ENCODE measurements around the gene ACHE. TPM values are rescaled to one million over a fixed set of nuclear protein-coding genes. Genes with fewer than 3 reads are reported as not detected.

ACHE gene
- total and polyA plus RNA-seq, 2 donors (not counting 1 experiment from before 2014, with no cell fraction given): under 0.01 to 0.07 TPM

DNA sequence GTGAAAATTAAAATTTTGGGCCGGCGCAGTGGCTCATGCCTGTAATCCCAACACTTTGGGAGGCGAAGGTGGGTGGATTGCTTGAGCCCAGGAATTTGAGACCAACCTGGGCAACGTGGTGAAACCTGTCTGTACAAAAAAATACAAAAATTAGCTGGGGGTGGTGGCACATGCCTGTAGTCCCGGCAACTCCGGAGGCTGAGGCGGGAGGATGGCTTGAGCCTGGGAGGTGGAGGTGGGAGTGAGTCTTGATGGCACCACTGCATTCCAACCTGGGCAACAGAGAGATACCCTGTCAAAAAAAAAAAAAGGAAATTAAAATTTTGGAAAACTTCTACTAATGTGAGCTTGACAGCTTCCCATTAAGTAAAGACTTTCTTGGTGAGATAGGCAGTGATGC is 17.7 kb downstream of the ACHE start:
- Histone ChIP-seq H3K36me3 (ENCODE audit: control insufficient read depth, insufficient read depth, low read length) (peaks cover 27% of the 10 kb centered on the region), H3K27me3 (ENCODE audit: control insufficient read depth, insufficient read depth, low read length) (no peaks in the 10 kb centered on the region), H3K4me1 (ENCODE audit: control insufficient read depth, extremely low read depth, insufficient read depth, low read length) (peaks cover 6% of the 10 kb centered on the region), H3K9me3 (ENCODE audit: control insufficient read depth, insufficient read depth, low read depth, low read length) (no peaks in the 10 kb centered on the region), H3K79me2 (ENCODE audit: control insufficient read depth, insufficient read depth, low read length) (peaks cover 70% of the 10 kb centered on the region), H3K27ac (ENCODE audit: insufficient read depth, low read length) (no peak overlapping the region), H4K20me1 (ENCODE audit: control insufficient read depth, extremely low read depth, insufficient read depth, low read length) (no peaks in the 10 kb centered on the region), H3K4me2 (ENCODE audit: extremely low read depth, insufficient read depth, low read length) (no peak overlapping the region), H3K9ac (ENCODE audit: insufficient read depth, low read length) (no peak overlapping the region), H2AFZ (ENCODE audit: low read length) (no peak overlapping the region), H3K4me3 (replicated peaks in 1 of 4; ENCODE audit: control extremely low read depth in 1 of 4, insufficient read depth in 1 of 4, low read depth in 3 of 4, low read length in 4 of 4) (no peak overlapping the region)
- TF ChIP-seq, protein P1, sequence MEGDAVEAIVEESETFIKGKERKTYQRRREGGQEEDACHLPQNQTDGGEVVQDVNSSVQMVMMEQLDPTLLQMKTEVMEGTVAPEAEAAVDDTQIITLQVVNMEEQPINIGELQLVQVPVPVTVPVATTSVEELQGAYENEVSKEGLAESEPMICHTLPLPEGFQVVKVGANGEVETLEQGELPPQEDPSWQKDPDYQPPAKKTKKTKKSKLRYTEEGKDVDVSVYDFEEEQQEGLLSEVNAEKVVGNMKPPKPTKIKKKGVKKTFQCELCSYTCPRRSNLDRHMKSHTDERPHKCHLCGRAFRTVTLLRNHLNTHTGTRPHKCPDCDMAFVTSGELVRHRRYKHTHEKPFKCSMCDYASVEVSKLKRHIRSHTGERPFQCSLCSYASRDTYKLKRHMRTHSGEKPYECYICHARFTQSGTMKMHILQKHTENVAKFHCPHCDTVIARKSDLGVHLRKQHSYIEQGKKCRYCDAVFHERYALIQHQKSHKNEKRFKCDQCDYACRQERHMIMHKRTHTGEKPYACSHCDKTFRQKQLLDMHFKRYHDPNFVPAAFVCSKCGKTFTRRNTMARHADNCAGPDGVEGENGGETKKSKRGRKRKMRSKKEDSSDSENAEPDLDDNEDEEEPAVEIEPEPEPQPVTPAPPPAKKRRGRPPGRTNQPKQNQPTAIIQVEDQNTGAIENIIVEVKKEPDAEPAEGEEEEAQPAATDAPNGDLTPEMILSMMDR (conservative IDR thresholded peaks at IDR 0.05 in 1 of 2, IDR thresholded peaks at IDR 0.05 in 1 of 2; ENCODE audit: low read depth in 1 of 2, low read length in 2 of 2): no peak
- TF ChIP-seq EZH2 (IDR thresholded peaks at IDR 0.05; ENCODE audit: low read length, missing control alignments): no peak
- DNase-seq (ENCODE audit: low read depth in 2 of 2): no peak

- no peaks in the 10 kb centered on the region for H3K27me3 ChIP-seq (ENCODE audit: control insufficient read depth, insufficient read depth, low read length)
- H4K20me1 ChIP-seq (ENCODE audit: control insufficient read depth, extremely low read depth, insufficient read depth, low read length): no peaks in the 10 kb centered on the region
- peak overlapping the region; percentile 92 for H3K27ac ChIP-seq (ENCODE audit: insufficient read depth, low read length)
- H3K9ac ChIP-seq (ENCODE audit: insufficient read depth, low read length): peak overlapping the region; percentile 88
- H3K4me2 ChIP-seq (ENCODE audit: extremely low read depth, insufficient read depth, low read length): peak overlapping the region; percentile 90
- H3K9me3 ChIP-seq (ENCODE audit: control insufficient read depth, insufficient read depth, low read depth, low read length): no peaks in the 10 kb centered on the region
- peaks cover 64% of the 10 kb centered on the region for H3K79me2 ChIP-seq (ENCODE audit: control insufficient read depth, insufficient read depth, low read length)
- peak overlapping the region; percentile 58 to 95 (median 94) for H3K4me3 ChIP-seq (replicated peaks in 1 of 4; ENCODE audit: control extremely low read depth in 1 of 4, insufficient read depth in 1 of 4, low read depth in 3 of 4, low read length in 4 of 4)
- no peak for DNase-seq (ENCODE audit: low read depth in 2 of 2)
- no peak for TF ChIP-seq EZH2 (IDR thresholded peaks at IDR 0.05; ENCODE audit: low read length, missing control alignments)
- TF ChIP-seq, protein P1 (conservative IDR thresholded peaks at IDR 0.05 in 1 of 2, IDR thresholded peaks at IDR 0.05 in 1 of 2; ENCODE audit: low read depth in 1 of 2, low read length in 2 of 2): no peak
- H3K4me1 ChIP-seq (ENCODE audit: control insufficient read depth, extremely low read depth, insufficient read depth, low read length): peaks cover 6% of the 10 kb centered on the region
- H2AFZ ChIP-seq (ENCODE audit: low read length): no peak overlapping the region
- peaks cover 27% of the 10 kb centered on the region for H3K36me3 ChIP-seq (ENCODE audit: control insufficient read depth, insufficient read depth, low read length)
These were observed 20.3 kb downstream of the ACHE start for GRCh38 chr7:100875356-100875751.

DNA sequence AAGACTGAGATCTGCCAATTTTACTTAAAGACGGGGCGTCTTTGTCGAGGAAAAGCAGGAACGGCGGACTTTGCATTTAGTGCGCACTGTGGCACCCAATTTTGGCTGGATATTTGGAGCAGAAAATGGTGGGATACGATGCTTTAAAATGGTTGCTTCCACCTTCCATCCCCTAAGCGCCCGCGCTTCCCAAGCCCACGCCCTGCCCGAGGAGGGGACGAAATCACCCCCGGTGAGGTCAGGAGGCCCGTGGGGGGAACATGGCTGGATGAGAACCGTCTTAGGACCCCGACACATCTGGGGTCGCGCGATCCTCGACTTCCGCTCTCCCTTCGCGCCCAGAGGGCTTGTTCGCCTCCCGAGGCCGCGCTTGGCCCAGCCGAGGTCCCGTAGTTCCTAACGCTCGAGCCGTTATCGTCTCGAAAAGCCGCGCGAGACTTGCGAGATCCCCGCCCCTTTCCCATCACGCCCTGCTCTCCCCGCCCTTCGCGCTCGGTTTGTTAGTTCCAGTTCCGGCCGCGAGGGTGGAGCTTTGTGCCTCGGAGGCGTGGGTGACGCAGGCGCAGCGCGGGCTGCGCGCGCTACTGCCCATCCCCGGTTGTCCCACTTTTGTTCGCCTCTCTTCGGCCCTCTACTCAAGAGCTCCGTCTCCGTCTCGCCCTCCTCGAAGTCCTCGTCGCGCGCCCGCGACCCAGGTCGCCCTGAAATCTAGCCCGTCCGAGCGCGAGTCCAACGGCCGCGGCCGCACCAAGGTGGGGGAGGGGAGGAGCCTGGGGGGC is 20.9 kb downstream of the ACHE start, which contains the start of gene SRRT:
Gene SRRT, plus strand, starts transcription at position 527 of the 779 bp plus-strand sequence. CDS start 488 bp downstream, outside the sequence.
- Histone ChIP-seq H3K9me3 (ENCODE audit: control insufficient read depth, insufficient read depth, low read depth, low read length) (no peaks in the 10 kb centered on the region), H3K4me3 (replicated peaks in 1 of 4; ENCODE audit: control extremely low read depth in 1 of 4, insufficient read depth in 1 of 4, low read depth in 3 of 4, low read length in 4 of 4) (peak within 1 kb of the TSS; percentile 58 to 95 (median 94)), H3K4me1 (ENCODE audit: control insufficient read depth, extremely low read depth, insufficient read depth, low read length) (peaks cover 6% of the 10 kb centered on the region), H3K79me2 (ENCODE audit: control insufficient read depth, insufficient read depth, low read length) (peaks cover 64% of the 10 kb centered on the region), H2AFZ (ENCODE audit: low read length) (peak within 1 kb of the TSS; percentile 62), H3K9ac (ENCODE audit: insufficient read depth, low read length) (peak within 1 kb of the TSS; percentile 88), H3K27me3 (ENCODE audit: control insufficient read depth, insufficient read depth, low read length) (no peaks in the 10 kb centered on the region), H3K27ac (ENCODE audit: insufficient read depth, low read length) (peak within 1 kb of the TSS; percentile 92), H3K36me3 (ENCODE audit: control insufficient read depth, insufficient read depth, low read length) (peaks cover 27% of the 10 kb centered on the region), H4K20me1 (ENCODE audit: control insufficient read depth, extremely low read depth, insufficient read depth, low read length) (no peaks in the 10 kb centered on the region), H3K4me2 (ENCODE audit: extremely low read depth, insufficient read depth, low read length) (peak within 1 kb of the TSS; percentile 90)
- TF ChIP-seq, protein P1 (conservative IDR thresholded peaks at IDR 0.05 in 1 of 2, IDR thresholded peaks at IDR 0.05 in 1 of 2; ENCODE audit: low read depth in 1 of 2, low read length in 2 of 2): peak; percentile 23 to 28
- no peak for TF ChIP-seq EZH2 (IDR thresholded peaks at IDR 0.05; ENCODE audit: low read length, missing control alignments)
- peak; percentile 96 to 98 for DNase-seq (ENCODE audit: low read depth in 2 of 2)
